ENCODE results near the gene PDE6D.

Gene PDE6D

DNA sequence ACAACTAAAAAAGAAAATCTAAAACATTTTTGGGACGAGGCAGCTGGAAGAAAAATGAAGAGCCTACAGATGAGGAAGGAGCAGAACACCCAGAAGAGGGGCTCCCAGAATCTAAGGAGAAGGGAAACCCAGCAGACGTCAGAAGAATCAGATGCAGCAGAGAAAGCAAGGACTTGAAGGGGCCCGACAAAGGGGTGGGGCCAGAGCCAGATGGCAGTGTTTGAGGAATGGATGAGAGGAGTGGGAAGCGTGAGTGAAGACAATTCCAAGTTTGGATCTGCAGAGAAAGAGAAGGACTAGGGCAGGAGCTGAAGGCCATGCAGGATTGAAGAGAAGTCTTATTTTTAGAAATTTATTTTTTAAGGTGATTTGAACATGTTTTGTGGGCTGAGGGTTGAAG is 53.5 kb downstream of the PDE6D start:
- no peaks in the 10 kb centered on the region for H3K4me1 ChIP-seq (ENCODE audit: control insufficient read depth, low read depth, low read length)

GRCh38 chr2:231726276-231726675 is 54.8 kb downstream of the PDE6D start:
- no peaks in the 10 kb centered on the region for H3K36me3 ChIP-seq (ENCODE audit: control insufficient read depth, low read depth, low read length)
- H3K27ac ChIP-seq (ENCODE audit: low read length), result no peak overlapping the region

More for the DNA sequence above, 53.5 kb downstream of the PDE6D start:
- H3K9ac ChIP-seq (ENCODE audit: low read length), result no peak overlapping the region
- no peak overlapping the region for H3K27ac ChIP-seq (ENCODE audit: low read length)
- H3K27me3 ChIP-seq (ENCODE audit: control insufficient read depth, insufficient read depth, low read length), result no peaks in the 10 kb centered on the region
- H3K9me3 ChIP-seq (ENCODE audit: control insufficient read depth, low read depth, low read length), result no peaks in the 10 kb centered on the region
- H3K4me3 ChIP-seq (ENCODE audit: low read length), result no peak overlapping the region
- no peaks in the 10 kb centered on the region for H3K36me3 ChIP-seq (ENCODE audit: control insufficient read depth, low read depth, low read length)

DNA sequence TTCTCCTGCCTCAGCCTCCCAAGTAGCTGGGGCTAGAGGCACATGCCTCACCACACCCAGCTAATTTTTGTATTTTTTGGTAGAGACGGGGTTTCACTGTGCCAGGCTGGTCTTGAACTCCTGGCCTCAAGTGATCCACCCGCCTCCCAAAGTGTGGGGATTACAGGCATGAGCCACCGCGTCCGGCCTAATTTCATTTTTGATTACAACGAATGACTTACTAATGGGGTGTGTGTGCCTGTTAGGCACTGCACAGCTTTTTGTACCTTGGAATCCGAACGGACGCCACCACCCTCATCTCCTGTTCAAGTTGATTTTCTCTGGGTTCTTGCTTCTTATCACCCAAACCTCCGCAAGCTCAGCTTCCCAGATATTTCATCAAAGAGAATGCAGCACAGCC is 55.6 kb downstream of the PDE6D start:
- H3K4me1 ChIP-seq (ENCODE audit: control insufficient read depth, low read depth, low read length), result no peaks in the 10 kb centered on the region
- no peak overlapping the region for H3K4me3 ChIP-seq (ENCODE audit: low read length)
- H3K36me3 ChIP-seq (ENCODE audit: control insufficient read depth, low read depth, low read length), result no peaks in the 10 kb centered on the region
- H3K27ac ChIP-seq (ENCODE audit: low read length), result no peak overlapping the region
- H3K9ac ChIP-seq (ENCODE audit: low read length), result no peak overlapping the region
- H3K9me3 ChIP-seq (ENCODE audit: control insufficient read depth, low read depth, low read length), result no peaks in the 10 kb centered on the region
- H3K27me3 ChIP-seq (ENCODE audit: control insufficient read depth, insufficient read depth, low read length), result no peaks in the 10 kb centered on the region

More at GRCh38 chr2:231726276-231726675, 54.8 kb downstream of the PDE6D start:
- H3K9me3 ChIP-seq (ENCODE audit: control insufficient read depth, low read depth, low read length), result no peaks in the 10 kb centered on the region
- H3K4me1 ChIP-seq (ENCODE audit: control insufficient read depth, low read depth, low read length), result no peaks in the 10 kb centered on the region
- no peak overlapping the region for H3K9ac ChIP-seq (ENCODE audit: low read length)
- H3K4me3 ChIP-seq (ENCODE audit: low read length), result no peak overlapping the region
- H3K27me3 ChIP-seq (ENCODE audit: control insufficient read depth, insufficient read depth, low read length), result no peaks in the 10 kb centered on the region

DNA sequence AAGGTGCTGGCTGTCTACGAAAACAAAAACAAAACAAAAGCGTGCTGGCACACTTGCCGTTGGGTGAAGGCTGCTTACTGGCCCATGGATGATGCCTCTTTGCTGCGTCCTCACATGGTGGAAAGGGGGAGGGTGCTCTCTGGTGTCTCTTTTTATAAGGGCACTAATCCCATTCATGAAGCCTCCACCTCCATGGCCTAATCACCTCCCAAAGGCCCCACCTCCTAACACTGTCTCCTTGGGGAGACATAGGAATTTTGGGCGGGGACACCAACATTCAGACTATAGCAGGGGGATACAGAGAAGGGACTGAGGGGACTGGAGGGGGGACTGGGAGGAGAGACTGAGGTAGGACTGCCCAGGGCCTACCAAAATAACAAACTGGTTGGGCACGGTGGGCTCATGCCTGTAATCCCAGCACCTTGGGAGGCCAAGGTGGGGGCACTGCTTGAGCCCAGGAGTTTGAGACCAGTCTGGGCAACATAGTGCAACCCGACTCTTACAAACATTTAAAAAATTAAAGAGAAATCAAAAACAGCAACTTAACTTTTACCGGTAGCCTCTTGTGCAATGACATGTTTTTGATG is 58.3 kb downstream of the PDE6D start:
- no peaks in the 10 kb centered on the region for H3K9me3 ChIP-seq (ENCODE audit: control insufficient read depth, low read depth, low read length)
- H3K9ac ChIP-seq (ENCODE audit: low read length), result no peak overlapping the region
- no peak overlapping the region for H3K4me3 ChIP-seq (ENCODE audit: low read length)
- H3K4me1 ChIP-seq (ENCODE audit: control insufficient read depth, low read depth, low read length), result no peaks in the 10 kb centered on the region
- H3K27ac ChIP-seq (ENCODE audit: low read length), result no peak overlapping the region
- H3K36me3 ChIP-seq (ENCODE audit: control insufficient read depth, low read depth, low read length), result no peaks in the 10 kb centered on the region
- no peaks in the 10 kb centered on the region for H3K27me3 ChIP-seq (ENCODE audit: control insufficient read depth, insufficient read depth, low read length)

- Histone ChIP-seq H3K4me1 (ENCODE audit: control insufficient read depth, low read depth, low read length) (no peaks in the 10 kb centered on the region), H3K4me3 (ENCODE audit: low read length) (no peak overlapping the region), H3K27ac (ENCODE audit: low read length) (no peak overlapping the region), H3K9me3 (ENCODE audit: control insufficient read depth, low read depth, low read length) (no peaks in the 10 kb centered on the region), H3K9ac (ENCODE audit: low read length) (no peak overlapping the region), H3K27me3 (ENCODE audit: control insufficient read depth, insufficient read depth, low read length) (no peaks in the 10 kb centered on the region), H3K36me3 (ENCODE audit: control insufficient read depth, low read depth, low read length) (no peaks in the 10 kb centered on the region)
These were observed 59.8 kb downstream of the PDE6D start for GRCh38 chr2:231720987-231721966.

DNA sequence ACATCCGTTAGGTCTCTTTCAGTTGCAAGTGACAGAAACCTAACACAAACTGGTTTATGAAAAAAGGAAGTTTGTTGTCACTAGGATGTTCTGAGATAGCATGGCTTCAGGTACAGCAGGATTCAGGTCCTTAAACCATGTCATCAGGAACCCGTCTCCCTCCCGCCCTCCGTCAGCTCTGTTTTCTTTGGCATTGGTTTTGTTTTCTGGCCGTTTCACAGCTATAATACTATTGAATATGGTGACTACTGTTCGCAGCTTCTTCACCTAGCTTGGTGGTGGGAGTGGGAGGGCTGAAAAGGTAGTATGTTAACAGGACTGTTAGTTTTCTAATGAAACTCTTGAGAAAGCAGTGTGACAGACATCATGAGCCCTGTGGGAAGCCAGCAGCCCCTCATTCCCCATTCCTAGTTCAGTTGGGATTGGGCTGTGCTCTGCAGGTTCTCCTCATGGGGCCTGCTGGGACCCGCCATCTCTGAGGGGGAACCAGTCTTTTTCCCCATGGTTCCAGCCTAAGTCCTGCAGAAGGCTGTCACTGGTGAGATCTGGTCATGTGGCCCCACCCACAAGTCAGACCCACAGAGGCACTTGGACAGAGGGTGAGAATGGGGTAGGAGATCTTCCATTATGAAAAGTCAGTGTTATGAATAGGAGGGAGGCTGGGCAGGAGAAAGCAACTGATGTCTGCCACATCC is 60.6 kb downstream of the PDE6D start:
- H3K27me3 ChIP-seq (ENCODE audit: control insufficient read depth, insufficient read depth, low read length), result no peaks in the 10 kb centered on the region
- no peaks in the 10 kb centered on the region for H3K4me1 ChIP-seq (ENCODE audit: control insufficient read depth, low read depth, low read length)
- H3K36me3 ChIP-seq (ENCODE audit: control insufficient read depth, low read depth, low read length), result peaks cover 5% of the 10 kb centered on the region
- no peak overlapping the region for H3K9ac ChIP-seq (ENCODE audit: low read length)
- H3K9me3 ChIP-seq (ENCODE audit: control insufficient read depth, low read depth, low read length), result no peaks in the 10 kb centered on the region
- H3K4me3 ChIP-seq (ENCODE audit: low read length), result no peak overlapping the region
- no peak overlapping the region for H3K27ac ChIP-seq (ENCODE audit: low read length)

- Histone ChIP-seq H3K4me1 (ENCODE audit: control insufficient read depth, low read depth, low read length) (peaks cover 7% of the 10 kb centered on the region), H3K9ac (ENCODE audit: low read length) (no peak overlapping the region), H3K4me3 (ENCODE audit: low read length) (no peak overlapping the region), H3K27me3 (ENCODE audit: control insufficient read depth, insufficient read depth, low read length) (no peaks in the 10 kb centered on the region), H3K36me3 (ENCODE audit: control insufficient read depth, low read depth, low read length) (peaks cover 10% of the 10 kb centered on the region), H3K27ac (ENCODE audit: low read length) (no peak overlapping the region), H3K9me3 (ENCODE audit: control insufficient read depth, low read depth, low read length) (no peaks in the 10 kb centered on the region)
These were observed 62.3 kb downstream of the PDE6D start for GRCh38 chr2:231718799-231719198.

DNA sequence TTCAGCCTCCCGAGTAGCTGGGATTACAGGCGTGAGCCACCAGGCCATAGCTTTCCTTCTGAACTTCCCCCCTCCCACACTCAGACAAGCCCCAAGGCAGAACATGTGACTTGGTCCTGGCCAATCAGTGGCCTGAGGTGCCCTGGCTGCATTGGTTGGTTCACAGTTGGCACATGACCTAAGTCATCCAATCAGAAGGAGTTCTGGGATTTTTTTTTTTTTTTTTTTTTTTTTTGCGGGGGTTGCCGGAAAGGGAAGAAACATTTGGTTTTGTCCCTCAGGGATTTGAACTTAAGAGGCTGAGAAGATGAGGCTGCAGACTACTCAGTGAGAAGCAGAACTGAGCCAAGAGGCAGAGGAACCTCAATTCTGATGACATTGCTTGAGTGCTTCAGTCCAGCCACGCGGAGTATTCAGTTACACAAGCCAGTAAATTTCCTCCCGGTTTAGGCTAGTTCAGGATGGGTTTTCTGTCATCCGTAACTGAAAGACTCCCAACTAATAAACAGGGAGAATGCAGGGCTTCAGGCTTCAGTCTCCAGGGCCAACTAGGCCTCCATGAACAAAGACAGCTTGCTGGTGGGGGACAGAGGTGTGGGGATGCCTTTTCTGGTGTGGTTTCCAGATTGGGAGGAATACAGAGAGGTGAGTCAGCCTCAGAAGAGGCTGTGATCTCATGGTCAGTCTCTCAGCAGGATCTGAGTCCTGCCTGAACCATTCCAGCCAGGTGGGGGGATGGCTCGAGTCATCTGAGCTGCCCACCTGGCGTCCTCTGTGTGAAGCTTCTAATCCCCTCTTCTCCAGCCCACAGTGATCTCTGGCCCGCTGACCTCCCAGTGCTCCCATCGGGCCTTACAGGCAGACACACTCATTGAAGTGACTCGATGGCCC is 63.6 kb downstream of the PDE6D start:
- H3K4me3 ChIP-seq (ENCODE audit: low read length), result no peak overlapping the region
- H3K27ac ChIP-seq (ENCODE audit: low read length), result no peak overlapping the region
- peaks cover 7% of the 10 kb centered on the region for H3K4me1 ChIP-seq (ENCODE audit: control insufficient read depth, low read depth, low read length)
- no peaks in the 10 kb centered on the region for H3K27me3 ChIP-seq (ENCODE audit: control insufficient read depth, insufficient read depth, low read length)
- no peaks in the 10 kb centered on the region for H3K9me3 ChIP-seq (ENCODE audit: control insufficient read depth, low read depth, low read length)
- H3K36me3 ChIP-seq (ENCODE audit: control insufficient read depth, low read depth, low read length), result peaks cover 18% of the 10 kb centered on the region
- no peak overlapping the region for H3K9ac ChIP-seq (ENCODE audit: low read length)

DNA sequence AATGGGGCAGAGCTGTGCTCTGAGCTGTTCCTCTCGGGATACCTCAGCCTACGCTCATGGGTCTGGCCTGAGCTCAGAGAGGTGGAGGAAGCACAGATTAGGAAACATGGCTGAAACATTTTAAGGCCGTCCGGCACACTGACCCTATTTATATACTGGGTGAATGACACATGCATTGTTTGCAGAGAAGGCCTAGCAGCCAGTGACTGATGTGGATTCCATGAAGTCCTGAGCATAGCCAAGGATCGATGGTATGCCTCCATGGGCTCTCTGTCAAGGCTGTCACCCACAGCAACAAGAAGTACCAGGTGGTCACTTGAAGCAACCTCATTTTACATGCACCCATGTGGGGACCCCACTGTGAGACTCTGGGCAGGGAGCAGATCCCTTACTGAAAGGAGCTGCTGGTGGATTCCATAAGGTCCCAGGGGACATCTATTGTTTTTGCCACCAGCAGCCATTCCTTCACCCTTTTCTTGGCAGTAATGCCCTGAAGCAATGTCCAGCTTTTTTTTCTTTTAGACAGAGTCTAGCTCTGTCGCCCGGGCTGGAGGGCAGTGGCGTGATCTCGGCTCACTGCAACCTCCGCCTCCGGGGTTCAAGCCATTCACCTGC is 64.3 kb downstream of the PDE6D start:
- Histone ChIP-seq H3K9me3 (ENCODE audit: control insufficient read depth, low read depth, low read length) (no peaks in the 10 kb centered on the region), H3K27me3 (ENCODE audit: control insufficient read depth, insufficient read depth, low read length) (no peaks in the 10 kb centered on the region), H3K36me3 (ENCODE audit: control insufficient read depth, low read depth, low read length) (peaks cover 25% of the 10 kb centered on the region), H3K27ac (ENCODE audit: low read length) (no peak overlapping the region), H3K9ac (ENCODE audit: low read length) (no peak overlapping the region), H3K4me1 (ENCODE audit: control insufficient read depth, low read depth, low read length) (peaks cover 12% of the 10 kb centered on the region), H3K4me3 (ENCODE audit: low read length) (no peak overlapping the region)

GRCh38 chr2:231715988-231716616 is 65.0 kb downstream of the PDE6D start:
- Histone ChIP-seq H3K4me1 (ENCODE audit: control insufficient read depth, low read depth, low read length) (peaks cover 13% of the 10 kb centered on the region), H3K4me3 (ENCODE audit: low read length) (no peak overlapping the region), H3K27ac (ENCODE audit: low read length) (no peak overlapping the region), H3K9me3 (ENCODE audit: control insufficient read depth, low read depth, low read length) (no peaks in the 10 kb centered on the region), H3K36me3 (ENCODE audit: control insufficient read depth, low read depth, low read length) (peaks cover 32% of the 10 kb centered on the region), H3K27me3 (ENCODE audit: control insufficient read depth, insufficient read depth, low read length) (no peaks in the 10 kb centered on the region), H3K9ac (ENCODE audit: low read length) (no peak overlapping the region)

Data from iPS-18a (cell line).